NCI-H1048 (cell line): ENCODE data around the gene ARHGAP29.

Source experiments
- DNase-seq: peaks from one replicate; lab custom pipeline; 2025; lab: John Stamatoyannopoulos, UW

The ARHGAP29 gene

GRCh38 chr1:94237291-94238226, at the start of gene ARHGAP29:
Gene ARHGAP29, minus strand, starts transcription at chr1:94237584. Its CDS starts 5,973 bp downstream, at chr1:94231611.
- DNase-seq, result peak; percentile 36

GRCh38 chr1:94286864-94287437, 49.6 kb upstream of the ARHGAP29 start:
- no peak for DNase-seq

GRCh38 chr1:94285031-94285654, 47.8 kb upstream of the ARHGAP29 start:
- no peak for DNase-seq

- DNase-seq, result no peak
These were observed 47.1 kb upstream of the ARHGAP29 start for GRCh38 chr1:94284476-94284875.

- no peak for DNase-seq
These were observed 46.1 kb upstream of the ARHGAP29 start for GRCh38 chr1:94283462-94283861.

- no peak for DNase-seq
These were observed 44.8 kb upstream of the ARHGAP29 start for GRCh38 chr1:94282143-94282711.

GRCh38 chr1:94281361-94282142, 44.2 kb upstream of the ARHGAP29 start:
- no peak for DNase-seq

- DNase-seq, result no peak
These were observed 43.2 kb upstream of the ARHGAP29 start for GRCh38 chr1:94280541-94280940.

GRCh38 chr1:94279462-94279861, 42.1 kb upstream of the ARHGAP29 start:
- no peak for DNase-seq

- DNase-seq, result no peak
These were observed 41.7 kb upstream of the ARHGAP29 start for GRCh38 chr1:94279038-94279437.

GRCh38 chr1:94276988-94277434, 39.6 kb upstream of the ARHGAP29 start:
- DNase-seq, result no peak

GRCh38 chr1:94275083-94275482, 37.7 kb upstream of the ARHGAP29 start:
- no peak for DNase-seq

- DNase-seq, result no peak
These were observed 37.2 kb upstream of the ARHGAP29 start for GRCh38 chr1:94274561-94274960.

- no peak for DNase-seq
These were observed 35.7 kb upstream of the ARHGAP29 start for GRCh38 chr1:94273111-94273510.

- DNase-seq, result no peak
These were observed 35.0 kb upstream of the ARHGAP29 start for GRCh38 chr1:94272388-94272787.

- DNase-seq, result no peak
These were observed 34.0 kb upstream of the ARHGAP29 start for GRCh38 chr1:94271373-94271772.

- no peak for DNase-seq
These were observed 33.4 kb upstream of the ARHGAP29 start for GRCh38 chr1:94270801-94271203.

- no peak for DNase-seq
These were observed 32.5 kb upstream of the ARHGAP29 start for GRCh38 chr1:94269921-94270320.

- DNase-seq, result no peak
These were observed 28.5 kb upstream of the ARHGAP29 start for GRCh38 chr1:94265906-94266305.

- DNase-seq, result no peak
These were observed 27.6 kb upstream of the ARHGAP29 start for GRCh38 chr1:94265011-94265422.

GRCh38 chr1:94260635-94261387, 23.4 kb upstream of the ARHGAP29 start:
- DNase-seq, result no peak
